HepG2 (cell line): ENCODE results near the gene CBX2. TPM values are rescaled to one million over a fixed set of nuclear protein-coding genes. Genes with fewer than 3 reads are reported as not detected.
A peak's percentile ranks its signal among the peaks of the same experiment; 100 is the strongest.

Experiments used
- CBX2 ChIP-seq, 2 experiments: fragments of 200-600 bp in 1 of 2; sonication (generic); formaldehyde crosslinking in 1 of 2; IDR thresholded peaks; 2 replicates each; pipeline versions ENCODE4 v1.7.0 to v1.8.1; 2018 to 2022; ENCODE audit warnings: low read depth in 2 of 2, low read length in 1 of 2, mild to moderate bottlenecking in 1 of 2, missing genetic modification reagents in 1 of 2
- DPF2 ChIP-seq: sonication (generic); formaldehyde crosslinking; IDR thresholded peaks from 2 replicates; pipeline ENCODE4 v1.4.0; 2020; ENCODE audit warnings: mild to moderate bottlenecking, low read depth, missing genetic modification reagents, borderline replicate concordance
- JDP2 ChIP-seq: sonication (generic); formaldehyde crosslinking; IDR thresholded peaks from 2 replicates; pipeline ENCODE4 v1.8.1; 2022; ENCODE audit warnings: missing genetic modification reagents, borderline replicate concordance
- MTF1 ChIP-seq: sonication (generic); formaldehyde crosslinking; IDR thresholded peaks from 2 replicates; pipeline ENCODE4 v1.5.0; 2020; ENCODE audit warnings: missing genetic modification reagents
- MXD4 ChIP-seq: IDR thresholded peaks from 2 replicates; pipeline ENCODE4 v1.6.1; 2016; ENCODE audit warnings: mild to moderate bottlenecking, missing biosample characterization, missing genetic modification reagents
- NR3C1 ChIP-seq: sonication (generic); formaldehyde crosslinking; IDR thresholded peaks from 2 replicates; pipeline ENCODE4 v1.4.0; 2020; ENCODE audit warnings: missing genetic modification reagents
- SIX4 ChIP-seq: sonication (generic); formaldehyde crosslinking; IDR thresholded peaks from 2 replicates; pipeline ENCODE4 v1.4.0; 2020; ENCODE audit warnings: missing genetic modification reagents
- SOX13 ChIP-seq, 3 experiments: fragments of 450-650 bp in 1 of 3; sonication (generic) in 1 of 3; formaldehyde crosslinking in 1 of 3; IDR thresholded peaks in 2 of 3; conservative IDR thresholded peaks in 1 of 3; 2 replicates each; pipeline versions ENCODE4 v1.5.0 to v1.6.1; 2016 to 2020; ENCODE audit warnings: antibody characterized with exemption in 1 of 3, mild to moderate bottlenecking in 1 of 3, missing compliant biosample characterization in 1 of 3, missing genetic modification reagents in 1 of 3, moderate library complexity in 1 of 3
- THAP11 ChIP-seq: IDR thresholded peaks from 2 replicates; pipeline ENCODE4 v1.6.1; 2016; ENCODE audit warnings: missing biosample characterization, missing genetic modification reagents
- ZBTB38 ChIP-seq: sonication (generic); formaldehyde crosslinking; IDR thresholded peaks from 2 replicates; pipeline ENCODE4 v1.5.1; 2020; ENCODE audit warnings: mild to moderate bottlenecking, missing genetic modification reagents
- ZNF354B ChIP-seq: sonication (generic); formaldehyde crosslinking; IDR thresholded peaks from 2 replicates; pipeline ENCODE4 v1.8.0; 2022; ENCODE audit warnings: mild to moderate bottlenecking, missing genetic modification reagents
- ZNF484 ChIP-seq: sonication (generic); formaldehyde crosslinking; IDR thresholded peaks from 2 replicates; pipeline ENCODE4 v1.5.1; 2020; ENCODE audit warnings: mild to moderate bottlenecking, low read depth, missing genetic modification reagents, borderline replicate concordance
- ZNF567 ChIP-seq: sonication (generic); formaldehyde crosslinking; IDR thresholded peaks from 2 replicates; pipeline ENCODE4 v1.8.1; 2023; ENCODE audit warnings: mild to moderate bottlenecking, missing genetic modification reagents, borderline replicate concordance
- polyA plus RNA-seq, 8 experiments: library from polyadenylated mRNA; depleted of rRNA in 3 of 8; stranded (reverse) in 7 of 8; unstranded in 1 of 8; fragments of >200 nt; fragmentation: Illumina TruSeq in 4 of 8; extraction: Trizol in 4 of 8; gene quantifications; 2 replicates each; pipeline versions ENCODE4 v1.2.1 to v1.2.3, GENCODE V29; 2011 to 2016; ENCODE audit warnings: low read depth in 4 of 8, missing spikeins in 1 of 8, mixed read lengths in 1 of 8; ENCODE audit not compliant: insufficient read depth in 1 of 8
- total RNA-seq, 5 experiments: library from RNA; depleted of rRNA; stranded (reverse); fragments of >200 nt; fragmentation: Illumina TruSeq; extraction: Trizol; gene quantifications; 2 replicates each; pipeline ENCODE4 v1.2.3, GENCODE V29; 2016; ENCODE audit warnings: low read depth in 1 of 5
- TF ChIP-seq, protein P1 (sequence below): sonication (generic); formaldehyde crosslinking; IDR thresholded peaks from 2 replicates; pipeline ENCODE4 v1.5.0; 2020; ENCODE audit warnings: missing genetic modification reagents
- TF ChIP-seq, protein P2 (sequence below), 2 experiments: sonication (generic) in 1 of 2; formaldehyde crosslinking in 1 of 2; IDR thresholded peaks; 2 replicates each; pipeline versions ENCODE4 v1.4.0 to v1.6.1; 2016 to 2020; ENCODE audit warnings: borderline replicate concordance in 1 of 2, low read depth in 1 of 2, mild to moderate bottlenecking in 1 of 2, missing genetic modification reagents in 1 of 2
- TF ChIP-seq, protein P3 (sequence below): sonication (generic); formaldehyde crosslinking; IDR thresholded peaks from 2 replicates; pipeline ENCODE4 v1.4.0; 2020; ENCODE audit warnings: missing genetic modification reagents
- TF ChIP-seq, protein P4 (sequence below): sonication (generic); formaldehyde crosslinking; IDR thresholded peaks from 2 replicates; pipeline ENCODE4 v1.9.0; 2022; ENCODE audit warnings: low read depth, missing genetic modification reagents

The CBX2 gene
- total and polyA plus RNA-seq, 2 of the 13 experiments (the other 11 are each of a cell fraction or from before 2014, with no cell fraction given), result 14.5 to 31.1 TPM

DNA sequence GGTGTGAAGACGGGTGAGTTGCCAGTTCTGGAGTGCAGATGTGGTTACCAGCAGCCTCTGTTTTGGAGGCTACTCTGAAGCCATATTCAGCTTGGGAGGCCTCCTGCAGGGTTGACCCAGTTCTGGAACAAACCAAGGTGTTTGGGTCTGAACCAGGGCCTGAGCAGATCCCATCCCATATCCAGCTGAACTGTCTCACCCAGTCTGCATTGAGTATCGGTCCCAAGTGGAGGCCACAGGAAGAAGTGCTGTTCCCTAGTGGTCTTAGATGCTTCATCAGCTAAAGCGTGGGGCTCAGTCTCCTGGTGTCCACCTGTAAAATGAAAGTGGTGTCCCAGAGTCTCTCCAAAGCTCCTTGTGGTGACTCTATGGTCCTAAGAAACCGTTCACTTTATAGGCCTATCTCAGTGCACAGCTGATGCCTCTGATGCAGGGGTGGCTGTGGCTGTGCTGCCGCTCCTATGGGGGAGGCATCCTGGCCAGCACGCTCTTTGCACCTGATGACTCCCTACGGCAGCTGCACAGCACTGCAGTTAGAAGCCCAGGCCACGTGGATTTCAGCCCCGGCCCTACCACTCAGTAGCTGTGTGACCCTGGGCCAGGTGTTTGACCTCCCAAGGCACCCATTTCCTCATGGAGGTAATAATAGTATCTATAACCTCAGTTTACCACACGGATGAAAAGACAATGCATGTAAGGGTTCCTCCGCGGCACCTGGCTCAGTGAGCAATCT, 40.2 kb downstream of the CBX2 start (continued):
- TF ChIP-seq, protein P1, sequence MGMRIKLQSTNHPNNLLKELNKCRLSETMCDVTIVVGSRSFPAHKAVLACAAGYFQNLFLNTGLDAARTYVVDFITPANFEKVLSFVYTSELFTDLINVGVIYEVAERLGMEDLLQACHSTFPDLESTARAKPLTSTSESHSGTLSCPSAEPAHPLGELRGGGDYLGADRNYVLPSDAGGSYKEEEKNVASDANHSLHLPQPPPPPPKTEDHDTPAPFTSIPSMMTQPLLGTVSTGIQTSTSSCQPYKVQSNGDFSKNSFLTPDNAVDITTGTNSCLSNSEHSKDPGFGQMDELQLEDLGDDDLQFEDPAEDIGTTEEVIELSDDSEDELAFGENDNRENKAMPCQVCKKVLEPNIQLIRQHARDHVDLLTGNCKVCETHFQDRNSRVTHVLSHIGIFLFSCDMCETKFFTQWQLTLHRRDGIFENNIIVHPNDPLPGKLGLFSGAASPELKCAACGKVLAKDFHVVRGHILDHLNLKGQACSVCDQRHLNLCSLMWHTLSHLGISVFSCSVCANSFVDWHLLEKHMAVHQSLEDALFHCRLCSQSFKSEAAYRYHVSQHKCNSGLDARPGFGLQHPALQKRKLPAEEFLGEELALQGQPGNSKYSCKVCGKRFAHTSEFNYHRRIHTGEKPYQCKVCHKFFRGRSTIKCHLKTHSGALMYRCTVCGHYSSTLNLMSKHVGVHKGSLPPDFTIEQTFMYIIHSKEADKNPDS (CRISPR knock-in tag), result no peak
- TF ChIP-seq, protein P2, sequence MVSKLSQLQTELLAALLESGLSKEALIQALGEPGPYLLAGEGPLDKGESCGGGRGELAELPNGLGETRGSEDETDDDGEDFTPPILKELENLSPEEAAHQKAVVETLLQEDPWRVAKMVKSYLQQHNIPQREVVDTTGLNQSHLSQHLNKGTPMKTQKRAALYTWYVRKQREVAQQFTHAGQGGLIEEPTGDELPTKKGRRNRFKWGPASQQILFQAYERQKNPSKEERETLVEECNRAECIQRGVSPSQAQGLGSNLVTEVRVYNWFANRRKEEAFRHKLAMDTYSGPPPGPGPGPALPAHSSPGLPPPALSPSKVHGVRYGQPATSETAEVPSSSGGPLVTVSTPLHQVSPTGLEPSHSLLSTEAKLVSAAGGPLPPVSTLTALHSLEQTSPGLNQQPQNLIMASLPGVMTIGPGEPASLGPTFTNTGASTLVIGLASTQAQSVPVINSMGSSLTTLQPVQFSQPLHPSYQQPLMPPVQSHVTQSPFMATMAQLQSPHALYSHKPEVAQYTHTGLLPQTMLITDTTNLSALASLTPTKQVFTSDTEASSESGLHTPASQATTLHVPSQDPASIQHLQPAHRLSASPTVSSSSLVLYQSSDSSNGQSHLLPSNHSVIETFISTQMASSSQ (IDR thresholded peaks at IDR 0.05; ENCODE audit: low read depth), result no peak
- TF ChIP-seq, protein P2 (CRISPR knock-in tag; IDR thresholded peaks at IDR 0.05; ENCODE audit: borderline replicate concordance), result no peak
- TF ChIP-seq ZBTB38 (peak; percentile 81), CBX2 (IDR thresholded peaks at IDR 0.05; ENCODE audit: low read depth, low read length) (no peak), CBX2 (CRISPR knock-in tag; IDR thresholded peaks at IDR 0.05; ENCODE audit: low read depth) (no peak), ZNF484 (CRISPR knock-in tag) (no peak), THAP11 (CRISPR knock-in tag) (0 out of 2 replicates have a peak, but pooled peaks have one; percentile 12), MXD4 (peak; percentile 70), ZNF567 (CRISPR knock-in tag) (no peak), SOX13 (IDR thresholded peaks at IDR 0.05) (no peak), SOX13 (CRISPR knock-in tag; conservative IDR thresholded peaks at IDR 0.05 in 1 of 2, IDR thresholded peaks at IDR 0.05 in 1 of 2) (no peak), ZNF354B (no peak), SIX4 (CRISPR knock-in tag) (no peak), MTF1 (CRISPR knock-in tag) (no peak), DPF2 (0 out of 2 replicates have a peak, but pooled peaks have one; percentile 19), NR3C1 (CRISPR knock-in tag) (no peak), JDP2 (CRISPR knock-in tag) (no peak)
- TF ChIP-seq, protein P3, sequence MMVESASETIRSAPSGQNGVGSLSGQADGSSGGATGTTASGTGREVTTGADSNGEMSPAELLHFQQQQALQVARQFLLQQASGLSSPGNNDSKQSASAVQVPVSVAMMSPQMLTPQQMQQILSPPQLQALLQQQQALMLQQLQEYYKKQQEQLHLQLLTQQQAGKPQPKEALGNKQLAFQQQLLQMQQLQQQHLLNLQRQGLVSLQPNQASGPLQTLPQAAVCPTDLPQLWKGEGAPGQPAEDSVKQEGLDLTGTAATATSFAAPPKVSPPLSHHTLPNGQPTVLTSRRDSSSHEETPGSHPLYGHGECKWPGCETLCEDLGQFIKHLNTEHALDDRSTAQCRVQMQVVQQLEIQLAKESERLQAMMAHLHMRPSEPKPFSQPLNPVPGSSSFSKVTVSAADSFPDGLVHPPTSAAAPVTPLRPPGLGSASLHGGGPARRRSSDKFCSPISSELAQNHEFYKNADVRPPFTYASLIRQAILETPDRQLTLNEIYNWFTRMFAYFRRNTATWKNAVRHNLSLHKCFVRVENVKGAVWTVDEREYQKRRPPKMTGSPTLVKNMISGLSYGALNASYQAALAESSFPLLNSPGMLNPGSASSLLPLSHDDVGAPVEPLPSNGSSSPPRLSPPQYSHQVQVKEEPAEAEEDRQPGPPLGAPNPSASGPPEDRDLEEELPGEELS (CRISPR knock-in tag), result no peak
- TF ChIP-seq, protein P4, sequence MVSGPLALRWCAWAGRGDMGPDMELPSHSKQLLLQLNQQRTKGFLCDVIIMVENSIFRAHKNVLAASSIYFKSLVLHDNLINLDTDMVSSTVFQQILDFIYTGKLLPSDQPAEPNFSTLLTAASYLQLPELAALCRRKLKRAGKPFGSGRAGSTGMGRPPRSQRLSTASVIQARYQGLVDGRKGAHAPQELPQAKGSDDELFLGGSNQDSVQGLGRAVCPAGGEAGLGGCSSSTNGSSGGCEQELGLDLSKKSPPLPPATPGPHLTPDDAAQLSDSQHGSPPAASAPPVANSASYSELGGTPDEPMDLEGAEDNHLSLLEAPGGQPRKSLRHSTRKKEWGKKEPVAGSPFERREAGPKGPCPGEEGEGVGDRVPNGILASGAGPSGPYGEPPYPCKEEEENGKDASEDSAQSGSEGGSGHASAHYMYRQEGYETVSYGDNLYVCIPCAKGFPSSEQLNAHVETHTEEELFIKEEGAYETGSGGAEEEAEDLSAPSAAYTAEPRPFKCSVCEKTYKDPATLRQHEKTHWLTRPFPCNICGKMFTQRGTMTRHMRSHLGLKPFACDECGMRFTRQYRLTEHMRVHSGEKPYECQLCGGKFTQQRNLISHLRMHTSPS (CRISPR knock-in tag), result peak; percentile 1; the same call in 1 of the 2 replicates
